22Rv1 (cell line): Measurements from ENCODE around the gene ENPP3.

Source experiments
- H3K27ac ChIP-seq: fragments of 450-650 bp; 2 replicates; pipeline ENCODE4 v1.5.1; 2017
- CTCF ChIP-seq: fragments of 450-650 bp; IDR thresholded peaks from 2 replicates; pipeline ENCODE4 v1.5.1; 2017; ENCODE audit warnings: mild to moderate bottlenecking
- ZFX ChIP-seq: fragments of 450-650 bp; IDR thresholded peaks from 2 replicates; pipeline ENCODE4 v1.6.1; 2017; ENCODE audit warnings: antibody characterized with exemption, borderline replicate concordance

ENPP3 gene

GRCh38 chr6:131775886-131776285 lies 138.8 kb downstream of the ENPP3 start:
- TF ChIP-seq CTCF (no peak), ZFX (no peak)
- no peak overlapping the region for H3K27ac ChIP-seq

GRCh38 chr6:131776985-131777384 lies 139.9 kb downstream of the ENPP3 start:
- no peak overlapping the region for H3K27ac ChIP-seq
- TF ChIP-seq ZFX (no peak), CTCF (no peak)

- no peak for TF ChIP-seq ZFX
- TF ChIP-seq CTCF: no peak
- no peak overlapping the region for H3K27ac ChIP-seq
Observed at GRCh38 chr6:131778169-131778568, 141.1 kb downstream of the ENPP3 start.

- H3K27ac ChIP-seq: no peak overlapping the region
- no peak for TF ChIP-seq CTCF
- TF ChIP-seq ZFX: no peak
Observed at GRCh38 chr6:131779304-131779703, 142.2 kb downstream of the ENPP3 start.

- TF ChIP-seq CTCF: no peak
- TF ChIP-seq ZFX: no peak
Observed at GRCh38 chr6:131780600-131780999, 143.5 kb downstream of the ENPP3 start.

GRCh38 chr6:131781687-131782086 lies 144.6 kb downstream of the ENPP3 start:
- no peak for TF ChIP-seq ZFX
- no peak for TF ChIP-seq CTCF
- no peak overlapping the region for H3K27ac ChIP-seq

More at GRCh38 chr6:131780600-131780999, 143.5 kb downstream of the ENPP3 start:
- H3K27ac ChIP-seq: no peak overlapping the region

GRCh38 chr6:131782764-131783163 lies 145.7 kb downstream of the ENPP3 start:
- no peak overlapping the region for H3K27ac ChIP-seq
- TF ChIP-seq CTCF (peak; percentile 36), ZFX (no peak)
